GM13976 (cell line): ENCODE results near the gene SLC19A1.

ENCODE experiments used
- DNase-seq: peaks from one replicate; pipeline ENCODE4 v3.0.0; 2012; ENCODE audit warnings: low spot score
- in situ Hi-C: fragments of 300-500 bp; cut with MboI; formaldehyde crosslinking; loops from one replicate; pipeline ENCODE4 v1.12.0; 2022; ENCODE audit warnings: low sequenced_read_pairs, mixed read lengths, inconsistent platforms; ENCODE audit not compliant: unreplicated experiment
- TF ChIP-seq, protein P1 (sequence below): IDR thresholded peaks from 2 replicates; pipeline ENCODE4 v1.5.1; 2012; ENCODE audit warnings: borderline replicate concordance, mild to moderate bottlenecking; ENCODE audit not compliant: insufficient read depth; ENCODE audit errors: extremely low read depth, missing control alignments, control extremely low read depth

The SLC19A1 gene

DNA sequence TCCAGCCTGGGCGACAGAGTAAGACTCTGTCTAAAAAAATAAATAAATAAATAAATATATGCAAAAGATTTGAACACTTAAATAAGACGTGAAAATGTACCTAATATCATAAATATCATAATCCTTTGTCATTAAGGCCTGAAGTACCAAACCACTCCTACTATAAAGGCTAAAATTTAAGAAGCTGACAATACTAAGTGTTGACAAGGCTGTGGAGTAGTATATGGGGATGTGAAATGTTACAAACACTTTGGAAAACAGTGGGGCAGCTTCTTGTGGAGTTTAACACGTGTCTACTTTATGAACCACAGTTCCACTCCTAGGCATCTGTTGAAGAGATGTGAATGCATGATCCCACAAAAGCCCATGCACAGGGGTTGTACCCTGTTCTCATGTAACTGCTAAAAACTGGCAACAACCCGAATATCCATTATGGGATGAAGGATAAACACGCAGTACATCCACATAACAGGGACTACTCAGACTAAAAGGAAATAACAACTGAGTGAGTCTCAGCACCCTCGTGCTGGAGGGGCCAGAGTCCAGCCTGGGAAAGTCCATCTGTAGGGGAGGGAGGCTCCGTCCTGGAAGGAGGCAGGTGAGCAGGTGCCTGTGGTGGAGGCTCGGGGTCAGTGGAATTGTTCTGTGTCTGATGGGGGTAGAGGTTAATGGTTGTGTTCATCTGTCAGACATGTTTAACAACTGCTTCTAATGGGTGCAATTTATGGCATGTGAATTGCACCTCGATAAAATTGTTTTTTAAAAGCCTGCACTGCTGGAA lies 6.7 kb upstream of the SLC19A1 start:
- DNase-seq, result no peak
- in situ Hi-C loops, result no loop called here
- TF ChIP-seq, protein P1, sequence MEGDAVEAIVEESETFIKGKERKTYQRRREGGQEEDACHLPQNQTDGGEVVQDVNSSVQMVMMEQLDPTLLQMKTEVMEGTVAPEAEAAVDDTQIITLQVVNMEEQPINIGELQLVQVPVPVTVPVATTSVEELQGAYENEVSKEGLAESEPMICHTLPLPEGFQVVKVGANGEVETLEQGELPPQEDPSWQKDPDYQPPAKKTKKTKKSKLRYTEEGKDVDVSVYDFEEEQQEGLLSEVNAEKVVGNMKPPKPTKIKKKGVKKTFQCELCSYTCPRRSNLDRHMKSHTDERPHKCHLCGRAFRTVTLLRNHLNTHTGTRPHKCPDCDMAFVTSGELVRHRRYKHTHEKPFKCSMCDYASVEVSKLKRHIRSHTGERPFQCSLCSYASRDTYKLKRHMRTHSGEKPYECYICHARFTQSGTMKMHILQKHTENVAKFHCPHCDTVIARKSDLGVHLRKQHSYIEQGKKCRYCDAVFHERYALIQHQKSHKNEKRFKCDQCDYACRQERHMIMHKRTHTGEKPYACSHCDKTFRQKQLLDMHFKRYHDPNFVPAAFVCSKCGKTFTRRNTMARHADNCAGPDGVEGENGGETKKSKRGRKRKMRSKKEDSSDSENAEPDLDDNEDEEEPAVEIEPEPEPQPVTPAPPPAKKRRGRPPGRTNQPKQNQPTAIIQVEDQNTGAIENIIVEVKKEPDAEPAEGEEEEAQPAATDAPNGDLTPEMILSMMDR, result no peak

DNA sequence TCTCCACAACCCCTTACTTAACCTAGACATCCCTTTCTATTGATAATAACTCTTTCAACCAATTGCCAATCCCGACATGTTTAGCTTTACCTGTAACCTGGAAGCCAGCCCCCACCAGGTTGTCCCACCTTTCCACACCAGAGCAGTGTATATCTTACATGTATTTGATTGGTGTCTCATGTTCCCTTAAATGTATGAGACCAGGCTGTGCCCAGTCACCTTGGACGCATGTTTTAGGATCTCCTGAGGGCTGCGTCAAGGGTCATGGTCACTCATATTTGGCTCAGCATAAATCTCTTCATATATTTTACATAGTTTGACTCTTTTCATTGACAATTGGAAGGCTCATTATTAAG lies 5.3 kb upstream of the SLC19A1 start:
- TF ChIP-seq, protein P1, result no peak
- no peak for DNase-seq
- in situ Hi-C loops, result no loop called here

DNA sequence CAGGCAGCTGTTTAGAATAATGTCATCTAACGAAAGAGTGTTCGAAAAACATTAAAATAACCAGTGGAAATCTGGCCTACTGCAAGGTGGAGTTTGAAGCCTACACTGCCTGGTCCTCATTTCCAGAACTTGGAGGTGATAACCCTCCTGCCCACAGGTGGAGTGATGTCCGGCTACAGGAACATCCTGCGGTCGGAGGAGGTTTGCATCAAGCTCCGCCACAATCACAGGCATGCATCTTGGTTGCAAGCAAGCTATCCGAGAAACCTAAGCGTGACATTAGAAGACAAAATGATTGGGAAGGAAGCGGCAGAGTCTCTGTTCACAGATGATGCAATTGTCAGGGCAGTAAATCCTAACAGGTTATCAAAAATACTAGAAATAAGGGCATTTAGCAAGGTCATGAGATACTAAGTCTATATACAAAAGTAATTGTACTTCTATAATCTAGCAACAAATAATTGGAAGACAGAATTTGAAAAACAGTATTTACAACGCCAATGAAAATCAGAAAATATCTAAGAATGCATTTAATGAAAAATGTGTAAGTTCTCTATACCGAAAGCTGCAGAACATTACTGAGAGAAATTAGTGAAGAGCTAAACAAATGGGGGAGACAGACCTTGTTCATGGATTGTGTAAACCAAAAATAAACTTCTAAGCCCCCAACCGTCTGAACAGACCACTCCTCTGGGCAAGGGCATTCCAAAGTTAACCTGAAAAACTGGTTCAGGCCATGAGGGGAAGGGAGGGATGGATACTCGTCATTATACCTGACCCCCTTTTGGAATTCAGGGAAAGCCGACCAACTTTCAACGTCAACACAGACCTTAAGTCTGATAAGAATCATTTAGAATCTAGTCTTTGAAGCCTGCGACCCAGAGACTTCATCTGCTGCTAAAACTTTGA lies 4.7 kb upstream of the SLC19A1 start:
- in situ Hi-C loops, result no loop called here
- TF ChIP-seq, protein P1, result no peak
- no peak for DNase-seq

DNA sequence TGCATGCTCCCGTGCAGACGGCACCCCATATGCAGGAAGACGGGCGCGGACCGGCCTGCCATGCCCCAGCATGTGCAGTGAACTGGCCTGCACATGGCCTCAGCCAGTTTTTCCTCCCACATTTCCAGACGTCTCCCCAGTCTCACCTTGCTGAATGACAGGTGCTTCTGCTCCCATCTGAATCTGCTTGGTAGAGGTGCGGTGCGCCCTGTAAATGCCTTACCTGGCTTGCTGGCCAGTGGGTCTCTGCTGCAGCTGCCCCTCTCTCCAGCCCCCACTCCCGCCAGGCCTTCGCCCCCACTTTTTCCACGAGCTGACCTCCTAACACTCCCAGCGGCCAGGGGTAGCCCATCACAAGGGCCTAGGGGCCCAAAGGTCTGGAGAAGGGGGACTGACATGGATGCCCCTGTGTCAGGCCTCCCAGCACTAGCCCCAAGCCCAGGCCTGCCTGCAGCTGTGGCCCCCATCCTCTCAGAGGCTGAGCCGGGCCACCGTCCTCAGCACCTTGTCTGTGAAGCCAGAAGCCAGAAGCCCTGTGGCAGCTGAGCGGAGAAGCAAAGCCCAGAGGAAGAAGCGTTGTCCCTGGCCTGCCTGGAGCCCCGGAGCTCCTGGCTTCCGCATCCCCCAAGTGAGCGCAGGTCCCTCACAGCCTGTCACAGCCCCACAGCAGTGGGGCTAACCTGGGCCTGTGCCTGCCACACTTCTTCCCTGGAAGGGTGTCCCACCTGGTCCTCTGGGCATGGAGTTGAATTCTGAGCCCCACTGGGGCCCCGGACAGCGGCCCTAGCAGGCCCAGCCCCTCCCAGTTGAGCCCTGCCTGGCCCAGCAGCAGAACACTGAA lies 3.7 kb upstream of the SLC19A1 start:
- TF ChIP-seq, protein P1, result no peak
- in situ Hi-C loops, result no loop called here
- DNase-seq, result no peak

DNA sequence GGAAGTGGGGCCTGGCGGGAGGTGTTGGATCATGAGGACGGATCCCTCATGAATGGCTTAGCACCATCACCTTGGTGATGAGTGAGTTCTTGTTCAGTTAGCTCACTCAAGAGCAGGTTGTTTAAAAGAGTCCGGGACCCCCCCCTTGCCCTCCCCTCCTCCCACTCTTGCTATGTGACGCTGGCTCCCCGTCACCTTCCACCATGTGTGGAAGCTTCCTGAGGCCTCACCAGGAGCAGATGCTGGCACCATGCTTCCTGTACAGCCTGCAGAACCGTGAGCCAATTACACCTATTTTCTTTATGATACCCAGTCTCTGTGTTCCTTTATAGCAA lies 3.0 kb upstream of the SLC19A1 start:
- TF ChIP-seq, protein P1, result no peak
- in situ Hi-C loops, result no loop called here
- DNase-seq, result no peak
